Left ventricle myocardium inferior (tissue), 1 donor: Measurements from ENCODE around the gene SSR4. TPM values are rescaled to one million over a fixed set of nuclear protein-coding genes. Genes with fewer than 3 reads are reported as not detected.
A peak's percentile ranks its signal among the peaks of the same experiment; 100 is the strongest.

ENCODE experiments used
- DNase-seq: peaks from one replicate; pipeline ENCODE4 v3.0.0-alpha.2; 2020
- H3K27ac ChIP-seq: fragments of 200-600 bp; replicated peaks from 2 replicates; pipeline ENCODE4 v1.8.0; 2021
- H3K27me3 ChIP-seq: fragments of 200-600 bp; 2 replicates; pipeline ENCODE4 v1.8.0; 2021; ENCODE audit warnings: low read depth
- H3K36me3 ChIP-seq: fragments of 200-600 bp; 2 replicates; pipeline ENCODE4 v1.8.0; 2021
- H3K4me1 ChIP-seq: fragments of 200-600 bp; 2 replicates; pipeline ENCODE4 v1.8.0; 2021
- H3K4me3 ChIP-seq: fragments of 200-600 bp; 2 replicates; pipeline ENCODE4 v1.8.0; 2021; ENCODE audit warnings: mild to moderate bottlenecking, moderate library complexity
- H3K9me3 ChIP-seq: fragments of 200-600 bp; replicated peaks from 2 replicates; pipeline ENCODE4 v1.8.0; 2021
- intact Hi-C: fragments of 100-400 bp; cut with micrococcal nuclease; formaldehyde crosslinking; loops from one replicate; pipeline ENCODE4 v1.11.0; 2022
- total RNA-seq: library from RNA; stranded (reverse); fragmentation: NEBNext Ultra II Directional; extraction: Animal tissue kit (Norgen Biotek cat#: 25700); gene quantifications from one replicate; pipeline ENCODE4 v1.2.1, GENCODE V29; 2021
- TF ChIP-seq, protein P1 (sequence below): fragments of 200-600 bp; IDR thresholded peaks from 2 replicates; pipeline ENCODE4 v1.8.0; 2021; ENCODE audit warnings: antibody characterized with exemption, mild to moderate bottlenecking, borderline replicate concordance
- donor health status: DM: no; HTN: yes; CAD: no; lungs with severe emphysema.

Gene SSR4
- total RNA-seq, 1 donor from 2014 or later: 123 TPM

DNA sequence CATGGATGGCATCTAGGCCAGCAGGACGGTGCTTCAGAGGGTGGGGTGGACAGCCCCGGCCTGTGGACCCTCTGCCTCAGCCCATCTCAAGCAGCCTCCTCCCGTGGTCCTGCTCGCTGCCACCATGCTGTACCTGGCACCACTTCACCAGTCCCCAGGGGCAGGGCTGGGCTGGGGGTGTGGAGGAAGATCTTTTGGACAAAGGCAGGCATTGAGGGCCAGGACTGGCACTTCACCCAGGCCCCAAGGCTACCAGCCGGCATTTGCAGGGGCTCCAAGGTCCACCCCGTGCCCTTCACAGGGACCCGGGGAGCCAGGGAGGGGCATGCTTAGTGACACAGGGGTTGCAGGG lies 29.7 kb upstream of the SSR4 start:
- Histone ChIP-seq H3K27ac (peak overlapping the region; percentile 56), H3K4me3 (peak overlapping the region; percentile 41), H3K36me3 (no peaks in the 10 kb centered on the region)

DNA sequence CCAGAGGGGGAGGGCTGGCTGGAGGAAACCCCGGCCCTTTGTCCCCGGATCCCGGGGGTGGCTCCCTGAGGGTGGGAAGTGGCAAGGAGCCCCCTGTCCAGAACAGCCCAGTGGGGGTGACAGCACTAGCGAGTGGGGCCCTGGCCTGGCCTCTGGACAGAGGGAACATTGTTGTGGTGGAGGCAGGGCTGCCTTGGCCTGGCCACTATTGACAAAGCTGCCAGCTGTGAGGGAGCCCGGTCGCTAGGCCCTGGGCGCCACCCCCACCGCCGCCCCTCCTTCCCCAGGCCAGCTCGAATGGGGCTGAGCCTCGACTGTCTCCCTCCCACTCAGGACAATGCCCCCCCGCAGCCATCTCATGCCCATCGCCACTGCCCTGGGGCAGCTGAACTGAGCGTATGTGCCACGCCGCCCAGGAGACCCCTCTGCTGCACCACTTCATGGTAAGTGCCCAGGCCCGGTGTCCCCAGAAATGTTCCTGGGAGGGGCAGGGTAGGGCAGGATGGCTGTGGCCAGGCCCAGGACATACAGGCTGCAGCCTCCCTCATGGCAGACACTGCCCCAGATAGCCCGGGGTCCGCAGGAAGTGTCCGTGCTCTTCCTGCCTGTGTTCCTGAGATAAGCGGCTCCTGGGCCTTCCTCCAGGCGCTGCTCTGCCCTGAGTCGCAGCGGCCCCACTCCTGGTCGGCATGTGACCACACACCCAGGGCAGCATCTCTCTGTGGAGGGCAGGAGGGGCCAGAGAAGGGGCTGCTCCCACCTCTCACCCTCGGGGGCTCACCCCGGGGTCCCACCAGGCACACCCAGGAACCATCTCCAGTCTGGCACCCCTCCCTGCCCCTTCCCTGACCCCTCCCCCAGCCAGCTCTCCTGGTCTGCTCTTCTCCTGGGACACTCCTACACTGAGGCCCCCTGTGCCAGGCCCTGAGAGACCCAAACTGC lies 29.1 kb upstream of the SSR4 start:
- intact Hi-C loops: no loop called here

More for the DNA sequence above, 29.7 kb upstream of the SSR4 start:
- H3K9me3 ChIP-seq: no peaks in the 10 kb centered on the region
- no peak for DNase-seq
- peaks cover 22% of the 10 kb centered on the region for H3K4me1 ChIP-seq
- intact Hi-C loops: loop anchor here (5.0 kb wide), 1 partner anchor 188 kb away; no protein-coding TSS in a partner anchor
- H3K27me3 ChIP-seq: no peaks in the 10 kb centered on the region
- TF ChIP-seq, protein P1, sequence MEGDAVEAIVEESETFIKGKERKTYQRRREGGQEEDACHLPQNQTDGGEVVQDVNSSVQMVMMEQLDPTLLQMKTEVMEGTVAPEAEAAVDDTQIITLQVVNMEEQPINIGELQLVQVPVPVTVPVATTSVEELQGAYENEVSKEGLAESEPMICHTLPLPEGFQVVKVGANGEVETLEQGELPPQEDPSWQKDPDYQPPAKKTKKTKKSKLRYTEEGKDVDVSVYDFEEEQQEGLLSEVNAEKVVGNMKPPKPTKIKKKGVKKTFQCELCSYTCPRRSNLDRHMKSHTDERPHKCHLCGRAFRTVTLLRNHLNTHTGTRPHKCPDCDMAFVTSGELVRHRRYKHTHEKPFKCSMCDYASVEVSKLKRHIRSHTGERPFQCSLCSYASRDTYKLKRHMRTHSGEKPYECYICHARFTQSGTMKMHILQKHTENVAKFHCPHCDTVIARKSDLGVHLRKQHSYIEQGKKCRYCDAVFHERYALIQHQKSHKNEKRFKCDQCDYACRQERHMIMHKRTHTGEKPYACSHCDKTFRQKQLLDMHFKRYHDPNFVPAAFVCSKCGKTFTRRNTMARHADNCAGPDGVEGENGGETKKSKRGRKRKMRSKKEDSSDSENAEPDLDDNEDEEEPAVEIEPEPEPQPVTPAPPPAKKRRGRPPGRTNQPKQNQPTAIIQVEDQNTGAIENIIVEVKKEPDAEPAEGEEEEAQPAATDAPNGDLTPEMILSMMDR: no peak

DNA sequence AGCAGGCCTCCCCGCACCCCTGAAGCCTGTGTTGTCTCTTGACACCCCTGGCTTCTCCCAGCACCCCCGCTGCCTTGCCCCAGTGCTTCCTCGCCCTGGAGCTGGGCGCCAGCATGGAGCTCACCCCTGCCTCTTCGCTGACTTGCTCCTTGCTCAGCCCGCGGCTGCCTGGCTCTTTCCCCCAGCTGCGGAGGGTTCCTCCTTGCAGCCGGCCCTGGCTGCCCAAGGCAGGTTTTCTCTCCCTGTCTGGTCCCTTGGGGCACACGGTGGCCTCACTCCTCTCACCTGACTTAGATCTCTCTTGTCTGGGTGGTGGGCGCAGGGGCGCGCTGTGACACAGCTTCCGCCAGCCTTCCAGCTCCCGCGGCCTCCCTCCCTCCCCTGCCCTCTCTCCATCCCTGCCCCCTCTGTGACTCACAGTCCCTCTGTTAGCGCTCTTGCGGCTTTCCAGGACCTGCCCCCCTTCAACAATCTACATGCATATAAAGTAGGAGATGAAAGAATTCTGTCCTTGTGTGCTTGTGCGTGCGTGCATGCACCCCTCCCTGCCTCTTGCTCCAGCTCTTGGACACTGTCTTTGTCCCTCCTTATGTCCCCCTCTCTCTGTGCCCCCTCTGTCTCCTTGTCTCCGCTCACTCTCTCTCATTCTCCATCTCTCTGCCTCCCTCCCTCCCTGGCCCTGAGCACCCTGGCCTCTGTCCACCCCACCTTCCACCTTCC lies 28.2 kb upstream of the SSR4 start:
- Histone ChIP-seq H3K9me3 (no peaks in the 10 kb centered on the region), H3K36me3 (no peaks in the 10 kb centered on the region), H3K27me3 (no peaks in the 10 kb centered on the region), H3K4me1 (peaks cover 22% of the 10 kb centered on the region), H3K4me3 (peak overlapping the region; percentile 30), H3K27ac (peak overlapping the region; percentile 56)
- intact Hi-C loops: no loop called here
- TF ChIP-seq, protein P1: no peak
- no peak for DNase-seq

More for the DNA sequence above, 29.1 kb upstream of the SSR4 start:
- no peaks in the 10 kb centered on the region for H3K27me3 ChIP-seq
- no peak for DNase-seq
- H3K27ac ChIP-seq: peak overlapping the region; percentile 56
- TF ChIP-seq, protein P1: no peak
- peak overlapping the region; percentile 30 for H3K4me3 ChIP-seq
- no peaks in the 10 kb centered on the region for H3K36me3 ChIP-seq
- no peaks in the 10 kb centered on the region for H3K9me3 ChIP-seq
- peaks cover 22% of the 10 kb centered on the region for H3K4me1 ChIP-seq

DNA sequence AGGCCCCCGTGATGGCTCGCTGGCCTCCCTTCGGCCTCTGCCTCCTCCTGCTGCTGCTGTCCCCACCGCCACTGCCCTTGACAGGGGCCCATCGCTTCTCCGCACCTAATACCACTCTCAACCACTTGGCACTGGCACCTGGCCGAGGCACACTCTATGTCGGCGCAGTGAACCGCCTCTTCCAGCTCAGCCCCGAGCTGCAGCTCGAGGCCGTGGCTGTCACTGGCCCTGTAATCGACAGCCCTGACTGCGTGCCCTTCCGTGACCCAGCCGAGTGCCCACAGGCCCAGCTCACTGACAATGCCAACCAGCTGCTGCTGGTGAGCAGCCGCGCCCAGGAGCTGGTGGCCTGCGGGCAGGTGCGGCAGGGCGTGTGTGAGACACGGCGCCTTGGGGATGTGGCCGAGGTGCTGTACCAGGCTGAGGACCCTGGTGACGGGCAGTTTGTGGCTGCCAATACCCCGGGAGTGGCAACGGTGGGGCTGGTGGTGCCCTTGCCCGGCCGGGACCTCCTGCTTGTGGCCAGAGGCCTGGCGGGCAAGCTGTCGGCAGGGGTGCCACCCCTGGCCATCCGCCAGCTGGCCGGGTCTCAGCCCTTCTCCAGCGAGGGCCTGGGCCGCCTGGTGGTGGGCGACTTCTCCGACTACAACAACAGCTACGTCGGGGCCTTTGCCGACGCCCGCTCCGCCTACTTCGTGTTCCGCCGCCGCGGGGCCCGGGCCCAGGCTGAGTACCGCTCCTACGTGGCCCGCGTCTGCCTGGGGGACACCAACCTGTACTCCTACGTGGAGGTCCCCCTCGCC lies 27.4 kb upstream of the SSR4 start:
- no peaks in the 10 kb centered on the region for H3K9me3 ChIP-seq
- H3K36me3 ChIP-seq: no peaks in the 10 kb centered on the region
- H3K4me1 ChIP-seq: peaks cover 22% of the 10 kb centered on the region
- H3K4me3 ChIP-seq: no peak overlapping the region
- H3K27me3 ChIP-seq: no peaks in the 10 kb centered on the region
- TF ChIP-seq, protein P1: no peak
- DNase-seq: no peak
- intact Hi-C loops: no loop called here
- no peak overlapping the region for H3K27ac ChIP-seq

DNA sequence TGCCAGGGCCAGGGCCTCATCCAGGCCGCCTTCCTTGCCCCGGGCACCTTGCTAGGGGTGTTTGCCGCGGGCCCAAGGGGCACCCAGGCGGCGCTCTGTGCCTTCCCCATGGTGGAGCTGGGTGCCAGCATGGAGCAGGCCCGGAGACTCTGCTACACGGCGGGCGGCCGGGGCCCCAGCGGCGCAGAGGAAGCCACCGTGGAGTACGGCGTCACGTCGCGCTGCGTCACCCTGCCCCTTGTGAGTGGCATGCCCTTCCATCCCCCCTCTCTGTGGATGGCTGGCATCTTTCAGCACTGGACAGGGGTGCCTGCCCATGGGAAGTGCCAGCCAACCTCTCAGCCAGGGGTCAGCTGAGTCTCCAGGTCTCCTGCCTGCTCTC lies 26.8 kb upstream of the SSR4 start:
- TF ChIP-seq, protein P1: no peak
- H3K4me1 ChIP-seq: peaks cover 22% of the 10 kb centered on the region
- H3K27ac ChIP-seq: no peak overlapping the region
- H3K36me3 ChIP-seq: no peaks in the 10 kb centered on the region
- intact Hi-C loops: no loop called here
- DNase-seq: no peak
- no peaks in the 10 kb centered on the region for H3K9me3 ChIP-seq
- no peaks in the 10 kb centered on the region for H3K27me3 ChIP-seq
- no peak overlapping the region for H3K4me3 ChIP-seq
